HepG2 (cell line): ENCODE results near the gene SLC22A14.

Source experiments
- ASH2L ChIP-seq: fragments of 300-600, 200-600 bp; sonication (generic); IDR thresholded peaks from 2 replicates; pipeline ENCODE4 v1.7.0; 2017; ENCODE audit warnings: low read depth, mild to moderate bottlenecking, moderate library complexity, mixed read lengths, low read length; ENCODE audit not compliant: insufficient read length
- CHD2 ChIP-seq: IDR thresholded peaks from 2 replicates; pipeline ENCODE4 v1.6.1; 2011; ENCODE audit warnings: low read depth, low read length, improper control_type of control experiment
- CTCF ChIP-seq: sonication (generic); formaldehyde crosslinking; IDR thresholded peaks from 2 replicates; pipeline ENCODE4 v1.5.0; 2020; ENCODE audit warnings: mild to moderate bottlenecking, missing genetic modification reagents, moderate library complexity
- FOXJ3 ChIP-seq: sonication (generic); formaldehyde crosslinking; IDR thresholded peaks from 2 replicates; pipeline ENCODE4 v1.4.0; 2020; ENCODE audit warnings: missing genetic modification reagents, mild to moderate bottlenecking, borderline replicate concordance
- MZF1 ChIP-seq: sonication (generic); formaldehyde crosslinking; IDR thresholded peaks from 2 replicates; pipeline ENCODE4 v1.8.1; 2023; ENCODE audit warnings: mild to moderate bottlenecking, missing genetic modification reagents, borderline replicate concordance
- SIN3A ChIP-seq: IDR thresholded peaks from 2 replicates; pipeline ENCODE4 v1.6.1; 2011; ENCODE audit warnings: low read depth, mild to moderate bottlenecking, control low read depth, low read length, borderline replicate concordance
- ZBTB33 ChIP-seq: sonication (generic); formaldehyde crosslinking; IDR thresholded peaks from 2 replicates; pipeline ENCODE4 v1.4.0; 2020; ENCODE audit warnings: missing genetic modification reagents
- ZBTB7A ChIP-seq: sonication (generic); formaldehyde crosslinking; IDR thresholded peaks from 2 replicates; pipeline ENCODE4 v1.8.0; 2022; ENCODE audit warnings: mild to moderate bottlenecking, missing genetic modification reagents
- ZFX ChIP-seq: sonication (generic); formaldehyde crosslinking; IDR thresholded peaks from 2 replicates; pipeline ENCODE4 v1.4.0; 2020; ENCODE audit warnings: mild to moderate bottlenecking, low read depth, missing genetic modification reagents, moderate library complexity
- TF ChIP-seq, protein P1 (sequence below), 2 experiments: IDR thresholded peaks; 2 replicates each; pipeline ENCODE4 v1.6.1; 2011 to 2012; ENCODE audit warnings: low read length in 2 of 2, borderline replicate concordance in 1 of 2, low read depth in 1 of 2, mild to moderate bottlenecking in 1 of 2, moderate library complexity in 1 of 2

GRCh38 chr3:38253704-38254103 lies 28.4 kb upstream of the SLC22A14 start:
- TF ChIP-seq, protein P1, sequence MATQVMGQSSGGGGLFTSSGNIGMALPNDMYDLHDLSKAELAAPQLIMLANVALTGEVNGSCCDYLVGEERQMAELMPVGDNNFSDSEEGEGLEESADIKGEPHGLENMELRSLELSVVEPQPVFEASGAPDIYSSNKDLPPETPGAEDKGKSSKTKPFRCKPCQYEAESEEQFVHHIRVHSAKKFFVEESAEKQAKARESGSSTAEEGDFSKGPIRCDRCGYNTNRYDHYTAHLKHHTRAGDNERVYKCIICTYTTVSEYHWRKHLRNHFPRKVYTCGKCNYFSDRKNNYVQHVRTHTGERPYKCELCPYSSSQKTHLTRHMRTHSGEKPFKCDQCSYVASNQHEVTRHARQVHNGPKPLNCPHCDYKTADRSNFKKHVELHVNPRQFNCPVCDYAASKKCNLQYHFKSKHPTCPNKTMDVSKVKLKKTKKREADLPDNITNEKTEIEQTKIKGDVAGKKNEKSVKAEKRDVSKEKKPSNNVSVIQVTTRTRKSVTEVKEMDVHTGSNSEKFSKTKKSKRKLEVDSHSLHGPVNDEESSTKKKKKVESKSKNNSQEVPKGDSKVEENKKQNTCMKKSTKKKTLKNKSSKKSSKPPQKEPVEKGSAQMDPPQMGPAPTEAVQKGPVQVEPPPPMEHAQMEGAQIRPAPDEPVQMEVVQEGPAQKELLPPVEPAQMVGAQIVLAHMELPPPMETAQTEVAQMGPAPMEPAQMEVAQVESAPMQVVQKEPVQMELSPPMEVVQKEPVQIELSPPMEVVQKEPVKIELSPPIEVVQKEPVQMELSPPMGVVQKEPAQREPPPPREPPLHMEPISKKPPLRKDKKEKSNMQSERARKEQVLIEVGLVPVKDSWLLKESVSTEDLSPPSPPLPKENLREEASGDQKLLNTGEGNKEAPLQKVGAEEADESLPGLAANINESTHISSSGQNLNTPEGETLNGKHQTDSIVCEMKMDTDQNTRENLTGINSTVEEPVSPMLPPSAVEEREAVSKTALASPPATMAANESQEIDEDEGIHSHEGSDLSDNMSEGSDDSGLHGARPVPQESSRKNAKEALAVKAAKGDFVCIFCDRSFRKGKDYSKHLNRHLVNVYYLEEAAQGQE (IDR thresholded peaks at IDR 0.05; ENCODE audit: borderline replicate concordance in 1 of 2, low read depth in 1 of 2, low read length in 2 of 2) = no peak
- TF ChIP-seq MZF1 (CRISPR knock-in tag) (no peak), ASH2L (no peak), ZFX (CRISPR knock-in tag) (no peak), ZBTB7A (CRISPR knock-in tag) (no peak), FOXJ3 (CRISPR knock-in tag) (no peak), ZBTB33 (CRISPR knock-in tag) (no peak), CHD2 (no peak), SIN3A (no peak), CTCF (CRISPR knock-in tag) (no peak)
